ENCODE results near the gene PAQR6.
A peak's percentile ranks its signal among the peaks of the same experiment; 100 is the strongest.

Gene PAQR6

DNA sequence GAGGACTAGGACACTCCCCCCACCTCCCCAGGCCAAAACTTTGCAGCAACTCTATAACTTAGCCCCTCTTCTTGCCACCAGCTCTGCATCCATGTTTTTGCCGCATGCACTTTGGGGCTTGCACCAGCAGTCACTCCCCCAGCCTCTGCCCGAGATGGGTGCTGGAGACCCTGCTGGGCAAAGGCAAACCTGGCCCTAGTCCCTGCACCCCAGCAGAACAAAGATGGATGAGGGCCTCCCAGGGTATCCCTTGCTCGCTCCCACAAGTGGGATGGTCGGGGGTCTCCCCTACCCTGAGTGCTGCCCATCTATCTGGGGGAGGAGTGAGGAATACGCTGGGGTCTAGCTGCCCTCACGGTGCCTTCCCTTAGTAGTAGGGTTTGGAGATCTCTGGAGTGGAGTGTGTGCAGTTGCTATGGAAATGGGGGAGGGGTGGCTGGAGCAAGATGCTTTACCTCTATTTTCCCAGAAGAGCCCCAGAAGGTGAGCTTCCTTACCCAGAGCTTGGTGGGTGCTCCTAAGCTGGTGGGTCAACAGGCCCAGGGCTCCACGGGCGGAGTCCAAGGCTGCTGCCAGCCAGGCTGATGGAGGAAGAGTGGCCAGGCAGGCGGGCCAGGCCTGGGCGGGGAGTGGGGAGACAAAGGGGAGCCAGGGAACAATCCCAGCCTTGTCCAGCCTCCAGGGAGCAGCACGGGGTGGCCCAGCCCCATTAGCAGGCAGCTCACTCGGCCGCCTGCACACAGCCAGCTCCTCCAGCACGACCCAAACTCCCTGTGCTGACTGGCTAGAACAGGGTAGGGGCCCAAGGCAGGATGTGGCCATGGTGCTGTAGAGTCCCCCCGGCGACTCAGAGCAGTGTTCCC, at the start of gene PAQR6:
PAQR6 (minus strand) TSS at position 597 of the 863 bp plus-strand sequence. CDS start 1,325 bp downstream, outside the sequence.
- Histone ChIP-seq H3K4me3 (no peak within 1 kb of the TSS), H3K27ac (peak within 1 kb of the TSS in 5 of 21 experiments; percentile 20 to 40 (median 37))

DNA sequence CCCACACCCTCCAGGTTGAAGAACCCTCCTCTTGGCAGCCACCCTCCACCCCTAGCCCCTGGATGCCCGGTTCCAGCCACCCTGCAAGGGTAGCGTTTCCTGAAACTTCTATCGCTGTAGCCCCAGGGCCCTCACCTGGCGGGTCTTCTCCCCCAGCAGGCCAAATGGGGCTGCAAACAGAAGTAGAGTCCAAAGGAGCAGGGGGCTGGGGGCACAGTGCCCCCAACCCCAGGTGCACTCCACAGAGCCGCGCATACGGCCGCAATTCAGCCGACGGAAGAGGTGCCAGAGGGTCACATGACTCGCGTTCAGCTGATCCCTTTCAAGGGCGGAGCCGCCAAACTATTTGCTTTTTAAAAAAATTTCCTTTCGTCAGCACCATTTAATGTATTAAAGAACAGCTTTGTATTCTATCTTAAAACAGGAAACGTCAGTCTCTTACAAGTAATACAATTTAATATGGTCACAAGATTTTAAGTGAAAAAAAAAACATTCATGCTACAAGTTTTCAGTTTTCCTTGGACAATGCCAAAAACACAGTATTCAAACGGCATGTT, 47.6 kb upstream of the PAQR6 start, which contains the start of gene GLMP:
GLMP (minus strand) TSS at position 289 of the 557 bp plus-strand sequence; CDS start at position 255, 34 bp downstream.
- Histone ChIP-seq H3K27ac (peak within 1 kb of the TSS; percentile 37 to 89 (median 80)), H3K4me3 (peak within 1 kb of the TSS; percentile 63 to 80 (median 68))

- H3K4me3 ChIP-seq, result no peak overlapping the region
- H3K27ac ChIP-seq, result peak overlapping the region in 1 of 21 experiments; percentile 79
Observed at GRCh38 chr1:156293895-156294294, 46.0 kb upstream of the PAQR6 start.

GRCh38 chr1:156293098-156293434, 45.2 kb upstream of the PAQR6 start:
- Histone ChIP-seq H3K4me3 (no peak overlapping the region), H3K27ac (peak overlapping the region in 2 of 21 experiments; percentile 18 to 28)

GRCh38 chr1:156291226-156292061, 43.6 kb upstream of the PAQR6 start:
- Histone ChIP-seq H3K27ac (peak overlapping the region in 20 of 21 experiments; percentile 4 to 81 (median 58)), H3K4me3 (peak overlapping the region in 6 of 7 experiments; percentile 9 to 35 (median 22))

DNA sequence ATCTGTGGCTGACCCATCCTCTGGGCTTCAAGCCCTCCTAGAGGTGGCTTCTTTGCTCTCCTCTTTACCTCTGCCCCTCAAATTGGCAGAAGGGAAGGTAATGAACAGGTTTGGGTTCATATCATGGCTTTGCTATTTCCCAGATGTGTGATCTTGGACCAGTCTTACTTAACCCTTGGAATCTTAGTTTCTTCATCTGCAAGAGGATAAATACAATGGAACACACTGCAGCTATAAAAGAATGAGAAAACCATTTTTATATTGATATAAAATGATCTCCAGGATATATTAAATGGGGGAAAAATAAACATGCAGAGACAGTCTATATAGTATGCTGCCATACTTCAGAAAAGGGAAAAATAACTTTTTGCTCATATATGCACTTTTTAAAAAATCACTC, 42.0 kb upstream of the PAQR6 start:
- no peak overlapping the region for H3K27ac ChIP-seq
- no peak overlapping the region for H3K4me3 ChIP-seq

- Histone ChIP-seq H3K27ac (peak overlapping the region in 17 of 21 experiments; percentile 20 to 98 (median 80)), H3K4me3 (peak overlapping the region in 6 of 7 experiments; percentile 2 to 78 (median 35))
Observed at GRCh38 chr1:156286061-156286460, 38.2 kb upstream of the PAQR6 start.

GRCh38 chr1:156285437-156285836, 37.6 kb upstream of the PAQR6 start:
- Histone ChIP-seq H3K4me3 (peak overlapping the region; percentile 19 to 78 (median 34)), H3K27ac (peak overlapping the region in 20 of 21 experiments; percentile 9 to 98 (median 79))

DNA sequence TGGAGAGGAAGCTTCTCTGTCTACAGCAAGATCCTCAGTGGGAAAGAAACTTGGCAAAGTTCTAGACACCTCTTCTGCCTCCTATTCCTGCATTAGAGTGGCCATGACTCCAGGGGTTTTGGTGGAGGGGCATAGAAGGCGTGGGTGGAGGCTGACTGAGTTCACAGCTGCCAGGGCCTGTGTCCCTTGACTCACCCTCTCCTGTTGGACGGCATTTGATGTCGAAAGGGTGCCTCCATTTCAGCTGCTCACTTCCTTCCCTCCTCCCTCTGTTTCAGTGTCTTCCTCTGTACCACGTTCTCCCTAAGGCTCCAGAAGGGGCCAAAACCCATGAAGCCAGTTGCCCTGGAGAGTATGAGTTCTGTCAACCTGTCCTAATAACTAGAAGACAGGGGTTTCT, 36.9 kb upstream of the PAQR6 start:
- Histone ChIP-seq H3K27ac (peak overlapping the region in 20 of 21 experiments; percentile 9 to 98 (median 80)), H3K4me3 (peak overlapping the region; percentile 19 to 78 (median 34))

- peak within 1 kb of the TSS; percentile 60 to 90 (median 72) for H3K4me3 ChIP-seq
- H3K27ac ChIP-seq, result peak within 1 kb of the TSS in 20 of 21 experiments; percentile 88 to 99 (median 95)
Observed at GRCh38 chr1:156284112-156284511, 36.3 kb upstream of the PAQR6 start, which contains the start of gene TMEM79. Gene TMEM79 (plus strand): TSS chr1:156284325. CDS start chr1:156285227, 902 bp downstream.

GRCh38 chr1:156283521-156283920, 35.7 kb upstream of the PAQR6 start:
- peak overlapping the region in 19 of 21 experiments; percentile 88 to 99 (median 95) for H3K27ac ChIP-seq
- H3K4me3 ChIP-seq, result peak overlapping the region; percentile 60 to 90 (median 72)

GRCh38 chr1:156282479-156283222, 34.8 kb upstream of the PAQR6 start, which contains the start of gene SMG5:
Gene SMG5 (minus strand): TSS chr1:156282825. CDS start chr1:156282680, 145 bp downstream.
- peak within 1 kb of the TSS; percentile 60 to 90 (median 72) for H3K4me3 ChIP-seq
- peak within 1 kb of the TSS; percentile 79 to 99 (median 95) for H3K27ac ChIP-seq

DNA sequence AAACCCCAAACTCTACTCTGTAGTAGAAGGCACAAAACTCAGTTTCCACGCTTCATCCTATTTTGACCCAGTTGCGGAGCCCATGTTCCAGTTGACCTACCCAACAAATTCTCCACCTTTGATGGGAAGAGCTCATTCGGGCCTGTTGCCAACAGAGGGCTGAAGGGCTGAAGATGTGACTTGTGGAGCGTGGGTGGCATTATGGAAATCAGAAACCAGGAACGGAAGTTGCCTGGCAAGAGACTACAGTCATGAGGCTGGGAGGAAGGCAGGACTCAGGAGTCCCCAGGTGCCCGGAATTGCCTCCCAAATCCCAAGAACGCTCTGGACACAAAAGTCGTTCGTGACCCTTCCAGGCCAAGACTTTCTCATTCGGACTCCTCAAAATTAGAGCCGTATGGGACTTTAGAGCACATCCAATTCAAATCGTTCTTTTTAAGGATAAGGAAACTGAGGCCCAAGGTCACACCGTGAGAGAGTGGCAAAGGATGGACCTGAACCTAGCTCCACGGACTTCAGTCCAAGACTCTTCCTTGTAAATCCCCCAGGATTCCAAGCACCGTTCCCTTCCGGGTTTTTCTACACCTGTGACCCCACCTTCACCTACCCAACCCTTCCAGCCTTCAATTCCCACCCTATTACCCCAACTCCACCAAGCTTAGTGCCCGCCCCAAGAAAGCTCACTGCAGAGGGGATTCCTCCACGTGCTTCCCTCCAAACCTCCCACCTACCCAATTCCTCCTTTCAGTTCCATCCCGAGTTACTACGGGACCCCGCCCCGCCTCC, 34.0 kb upstream of the PAQR6 start:
- Histone ChIP-seq H3K4me3 (peak overlapping the region; percentile 60 to 90 (median 72)), H3K27ac (peak overlapping the region; percentile 79 to 99 (median 95))

DNA sequence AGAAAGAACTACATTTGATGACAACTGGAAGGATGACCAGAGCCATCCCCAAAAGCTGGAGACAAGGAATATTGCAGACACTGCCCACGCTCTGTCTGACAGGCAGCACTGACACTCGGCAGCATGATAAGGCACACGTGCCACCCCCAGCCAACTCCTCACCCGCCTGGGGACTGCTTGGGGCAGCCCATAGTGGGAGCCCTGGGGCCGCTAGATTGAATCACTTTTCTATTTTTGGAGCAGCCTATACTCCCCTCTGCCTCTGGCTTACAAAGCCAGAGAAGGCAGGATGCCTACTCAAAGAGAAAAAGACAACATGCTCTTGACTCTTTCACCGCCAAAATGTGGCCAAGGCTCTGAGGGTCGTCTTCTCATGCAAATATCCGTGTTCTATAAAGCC, 33.4 kb upstream of the PAQR6 start:
- H3K27ac ChIP-seq, result peak overlapping the region in 17 of 21 experiments; percentile 88 to 99 (median 94)

DNA sequence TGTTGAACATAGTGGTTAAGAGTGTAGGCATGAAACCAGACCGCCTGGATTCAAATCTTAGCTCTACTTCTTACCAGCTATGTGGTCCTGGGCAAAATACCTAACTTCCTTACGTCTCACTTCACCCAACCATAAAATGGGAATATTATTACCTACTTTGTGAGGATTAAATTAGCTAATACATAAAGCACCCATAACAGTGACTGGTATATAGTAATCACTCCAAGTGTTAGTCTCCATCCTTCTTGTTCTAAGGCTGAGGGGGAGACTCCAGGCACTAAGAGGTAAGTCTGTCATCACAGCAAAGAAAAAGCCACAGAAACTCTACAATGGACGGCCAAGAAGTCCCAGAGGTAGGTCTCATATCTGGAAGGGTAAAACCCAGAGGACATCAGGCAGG, 32.0 kb upstream of the PAQR6 start:
- no peak overlapping the region for H3K27ac ChIP-seq
- no peak overlapping the region for H3K4me3 ChIP-seq

More for the DNA sequence above, 33.4 kb upstream of the PAQR6 start:
- H3K4me3 ChIP-seq, result peak overlapping the region; percentile 60 to 90 (median 72)

- Histone ChIP-seq H3K4me3 (no peak overlapping the region), H3K27ac (peak overlapping the region in 3 of 21 experiments; percentile 22 to 58 (median 25))
Observed at GRCh38 chr1:156276966-156277381, 29.1 kb upstream of the PAQR6 start.

- Histone ChIP-seq H3K27ac (peak overlapping the region in 2 of 21 experiments; percentile 25 to 58), H3K4me3 (no peak overlapping the region)
Observed at GRCh38 chr1:156276532-156276931, 28.7 kb upstream of the PAQR6 start.

DNA sequence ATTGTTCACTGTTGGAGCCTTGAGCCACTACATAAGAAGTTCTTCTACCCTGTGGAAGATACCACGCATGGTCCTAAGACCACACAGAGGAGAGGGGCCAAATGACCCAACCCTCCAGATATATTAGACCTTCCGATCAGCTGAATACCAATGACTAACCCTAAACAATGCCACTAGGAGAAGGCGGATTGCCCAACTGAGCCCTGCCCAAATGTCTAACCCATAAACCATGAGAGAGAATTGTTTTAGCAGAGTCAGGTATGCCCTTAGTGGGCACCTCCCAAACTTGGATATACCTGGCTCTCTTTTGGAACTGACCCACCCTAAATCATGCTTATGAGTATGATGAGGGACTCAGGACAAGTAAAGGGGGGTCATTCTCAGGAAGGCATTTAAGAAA, 22.5 kb upstream of the PAQR6 start:
- no peak overlapping the region for H3K27ac ChIP-seq

More for the DNA sequence above, 22.5 kb upstream of the PAQR6 start:
- no peak overlapping the region for H3K4me3 ChIP-seq
